H4 (cell line): ENCODE measurements around the gene FN1. TPM values are rescaled to one million over a fixed set of nuclear protein-coding genes. Genes with fewer than 3 reads are reported as not detected.

Experiments used
- DNase-seq: peaks from one replicate; pipeline ENCODE4 v3.0.0-alpha.2; 2015; ENCODE audit warnings: low spot score
- total RNA-seq: library from RNA; depleted of rRNA; stranded (reverse); fragments of >200 nt; shearing (Covaris generic); gene quantifications from 2 replicates; pipeline ENCODE4 v1.2.3, GENCODE V29; 2014; rRNA removed

FN1 gene
- 246 and 270 TPM in 2 replicates for total RNA-seq

DNA sequence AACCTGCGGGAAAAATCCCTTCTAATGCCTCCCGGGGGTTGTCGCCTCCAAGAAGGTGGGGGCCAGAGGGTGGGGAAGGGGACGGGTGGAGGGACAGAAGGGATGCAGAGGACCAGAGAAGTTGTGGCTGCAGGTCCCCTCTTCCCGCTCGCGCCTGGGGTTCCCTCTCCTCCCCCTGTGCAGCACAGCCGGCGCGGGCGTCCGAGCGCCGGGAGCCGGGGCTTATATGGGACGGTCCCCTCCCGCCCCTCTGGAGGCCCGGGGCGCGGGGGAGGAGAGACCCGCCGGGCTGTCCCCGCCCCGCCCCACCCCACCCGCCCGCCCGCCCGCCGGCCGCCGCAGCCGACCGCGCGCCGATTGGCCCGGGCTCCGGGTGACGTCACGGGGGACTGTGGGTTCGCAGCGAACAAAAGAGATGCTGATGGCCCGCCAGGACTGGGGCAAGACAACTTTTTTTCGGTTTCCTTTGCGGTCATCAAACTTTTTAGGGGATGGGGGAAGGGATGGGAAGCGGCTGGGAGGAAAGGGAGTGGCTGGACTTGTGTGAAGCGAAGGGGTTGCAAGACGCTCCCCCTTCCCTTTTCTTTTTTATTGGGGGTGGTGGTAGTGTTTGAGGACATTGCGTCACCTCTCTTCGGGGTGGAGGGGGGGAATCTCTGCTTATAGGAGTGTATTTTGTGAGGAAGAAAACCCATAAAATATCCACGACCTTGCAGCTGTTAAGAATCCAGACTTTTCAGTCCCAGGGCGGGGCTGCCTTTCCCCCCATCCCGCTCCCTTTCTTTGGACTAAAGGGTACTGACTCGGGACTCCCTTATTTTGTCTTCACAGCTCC, at the start of gene FN1:
Gene FN1, minus strand, starts transcription at position 199 of the 835 bp plus-strand sequence. CDS start 266 bp downstream, outside the sequence.
- peak; percentile 95 for DNase-seq

DNA sequence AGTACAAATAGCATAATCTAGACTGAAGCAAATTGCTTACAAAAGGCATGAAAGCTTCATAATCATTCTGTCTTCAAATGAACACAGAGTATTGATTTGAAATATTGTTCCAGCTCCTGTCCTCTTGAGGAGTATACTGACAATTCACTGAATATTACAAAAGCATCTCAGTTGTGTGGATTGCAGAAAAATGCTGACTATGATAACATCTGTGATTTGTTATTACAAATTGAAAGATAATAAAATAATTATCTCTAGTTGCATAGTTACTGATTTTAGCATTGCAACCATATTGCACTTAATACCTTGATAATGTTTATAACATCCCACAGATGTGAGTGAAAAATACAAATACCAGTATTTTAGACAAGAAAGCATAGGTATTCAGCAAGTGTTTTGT, 49.2 kb upstream of the FN1 start:
- no peak for DNase-seq

DNA sequence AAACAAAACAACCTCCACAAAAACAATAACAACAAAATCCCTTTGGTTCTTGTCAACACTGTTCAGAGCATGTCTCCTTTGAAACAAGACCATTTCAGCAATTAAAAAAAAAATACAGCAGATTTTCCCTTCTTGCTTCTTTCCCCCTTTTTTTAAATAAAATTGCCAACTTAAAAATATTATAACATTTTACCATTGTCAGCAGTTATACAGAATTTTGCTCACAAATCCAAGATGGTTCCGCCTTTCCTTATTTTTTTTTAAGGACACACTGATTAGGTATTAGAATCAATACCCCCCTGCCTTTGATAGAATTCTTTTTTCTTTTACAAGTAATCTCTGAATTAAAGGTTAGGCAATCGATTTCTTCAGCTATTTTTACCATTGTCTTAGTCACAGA, 48.7 kb upstream of the FN1 start:
- no peak for DNase-seq

DNA sequence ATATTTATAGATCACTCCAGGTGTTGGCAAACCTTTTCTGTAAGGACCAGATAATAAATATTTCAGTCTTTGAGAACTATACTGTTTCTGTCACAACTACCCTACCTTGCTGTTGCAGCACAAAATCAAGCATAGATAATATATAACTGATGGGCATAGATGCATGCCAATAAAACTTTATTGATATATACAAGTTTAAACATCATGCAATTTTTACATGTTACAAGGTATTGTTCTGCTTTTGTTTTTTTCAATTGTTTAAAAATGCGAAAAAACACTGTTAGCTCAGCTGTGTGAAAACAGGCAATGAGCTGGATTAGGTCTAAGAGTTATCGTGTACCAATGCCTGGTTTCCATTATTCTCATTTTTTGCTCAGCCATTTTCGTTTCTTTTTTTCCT, 47.6 kb upstream of the FN1 start:
- no peak for DNase-seq

DNA sequence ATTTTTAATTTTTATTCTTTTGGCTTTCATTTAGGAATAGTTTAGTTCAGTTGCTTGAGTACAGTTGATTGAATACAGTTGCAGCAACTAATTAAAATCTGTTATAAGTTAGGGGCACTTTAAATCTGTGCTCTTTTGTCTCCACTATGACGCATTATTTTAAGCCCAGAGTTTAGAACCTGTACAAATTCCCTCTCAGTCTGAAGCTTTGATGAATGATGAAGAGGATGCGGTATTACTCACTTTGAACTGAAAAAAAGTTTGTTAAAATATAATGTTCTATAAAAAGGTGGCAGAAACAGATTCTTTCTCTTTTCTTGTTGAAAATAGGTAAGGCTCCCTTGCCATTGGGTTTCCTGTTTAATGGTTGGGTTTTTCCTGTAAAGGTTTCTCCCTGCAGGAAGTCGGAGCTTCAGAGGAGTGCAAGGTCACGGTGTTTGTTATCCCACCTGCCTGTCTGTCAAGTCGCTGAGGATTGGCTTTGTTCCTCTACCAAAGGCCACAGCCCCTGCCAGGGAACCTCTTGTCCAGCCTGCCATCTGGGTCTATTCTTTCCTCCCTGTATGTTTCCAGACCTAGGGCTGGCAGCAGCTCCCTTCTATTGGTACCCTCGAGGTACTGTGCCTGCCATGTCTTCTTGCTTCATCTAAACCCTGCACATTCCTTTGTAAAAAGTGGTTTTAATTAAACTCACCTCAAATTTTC, 43.8 kb upstream of the FN1 start:
- no peak for DNase-seq

DNA sequence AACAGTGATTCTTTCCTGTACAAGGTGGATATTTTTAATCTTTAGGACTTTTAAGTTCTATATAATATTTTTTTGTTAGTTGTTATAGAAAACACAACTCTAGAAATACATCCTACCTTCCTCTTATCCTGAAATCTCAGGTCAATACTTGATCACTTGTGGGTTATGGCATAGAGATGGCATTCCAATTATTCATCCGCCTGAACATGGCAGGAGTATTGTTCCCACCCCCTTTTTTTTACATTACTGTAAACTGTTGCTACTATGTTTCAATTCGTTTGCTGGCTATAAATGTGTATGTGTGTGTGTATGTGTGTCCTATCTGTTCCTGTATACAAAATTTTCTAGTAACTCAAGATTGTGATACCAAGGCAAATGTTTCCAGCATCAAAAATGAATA, 43.3 kb upstream of the FN1 start:
- no peak for DNase-seq

DNA sequence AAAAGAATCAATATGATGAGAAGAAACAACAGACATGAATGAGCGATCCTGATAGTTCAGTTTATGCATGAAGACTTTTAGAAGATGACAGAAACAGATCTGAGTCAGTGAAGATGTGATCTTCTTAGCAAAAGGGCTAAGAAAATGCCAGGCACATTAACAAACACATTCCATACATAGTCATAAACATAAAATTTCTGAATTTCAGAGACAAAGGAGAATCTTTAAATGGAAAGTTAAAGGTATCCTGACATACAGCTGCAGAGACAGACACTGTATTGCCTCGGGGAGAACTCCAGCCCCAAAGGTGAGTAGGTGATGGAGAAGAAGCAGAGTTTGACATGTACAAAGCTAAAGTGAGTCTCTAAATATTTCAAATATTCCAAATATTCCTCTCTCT, 40.6 kb upstream of the FN1 start:
- DNase-seq, result no peak

DNA sequence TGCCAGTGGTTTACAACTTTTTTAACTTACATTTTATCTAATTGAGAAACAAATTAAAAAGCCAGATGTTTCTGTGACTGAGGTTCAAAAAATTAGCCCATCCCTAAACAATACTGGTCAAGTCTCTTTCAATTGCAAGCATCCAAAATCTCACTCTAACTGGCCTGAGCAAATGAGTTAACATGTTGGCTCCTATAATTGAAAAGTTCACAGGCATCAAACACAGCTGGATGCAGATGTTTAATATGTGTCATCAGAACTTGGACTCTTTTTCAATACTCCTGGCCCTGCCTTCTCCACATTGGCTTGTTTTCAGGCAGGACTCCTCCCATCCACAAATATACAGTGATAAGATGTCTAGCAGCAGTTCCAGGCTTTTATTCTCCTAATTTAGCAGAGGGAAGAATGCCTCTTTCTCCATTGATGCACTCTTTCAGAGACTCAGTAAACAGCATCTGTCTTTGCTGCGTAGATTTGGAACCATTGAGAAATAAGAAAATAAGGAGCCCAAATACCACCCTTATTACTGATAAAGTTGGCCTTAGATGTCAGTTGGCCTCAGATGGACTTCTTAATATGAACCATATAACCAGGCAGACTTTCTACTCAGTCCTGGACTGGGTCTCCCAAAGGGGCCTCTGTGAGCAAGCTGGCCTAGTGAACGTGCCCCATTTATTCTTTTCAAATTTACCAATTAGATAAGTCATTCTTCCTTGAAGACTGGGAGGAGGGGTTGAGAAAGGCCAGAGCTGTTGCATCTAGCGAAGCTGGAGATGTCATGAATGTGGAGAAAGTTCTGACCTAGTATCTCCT, 30.4 kb upstream of the FN1 start:
- DNase-seq, result no peak

DNA sequence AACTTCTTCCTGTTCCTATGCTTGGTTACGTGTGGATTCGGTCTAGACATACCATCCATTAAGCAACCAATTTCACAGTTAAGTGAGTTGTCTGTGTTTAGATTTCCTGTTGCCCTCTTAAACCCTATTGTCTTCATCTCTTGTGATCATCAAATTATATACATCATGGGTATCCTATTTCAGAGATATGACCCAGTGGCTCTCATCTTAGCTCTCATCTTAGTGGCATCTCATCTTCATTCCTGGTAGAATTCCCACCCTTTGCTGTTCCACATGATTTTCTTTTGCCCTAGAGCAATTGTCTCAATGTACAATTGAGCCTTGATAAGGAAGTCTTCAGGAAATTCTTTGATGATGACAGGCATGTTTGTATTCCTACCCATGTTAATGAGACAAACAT, 29.4 kb upstream of the FN1 start:
- no peak for DNase-seq

DNA sequence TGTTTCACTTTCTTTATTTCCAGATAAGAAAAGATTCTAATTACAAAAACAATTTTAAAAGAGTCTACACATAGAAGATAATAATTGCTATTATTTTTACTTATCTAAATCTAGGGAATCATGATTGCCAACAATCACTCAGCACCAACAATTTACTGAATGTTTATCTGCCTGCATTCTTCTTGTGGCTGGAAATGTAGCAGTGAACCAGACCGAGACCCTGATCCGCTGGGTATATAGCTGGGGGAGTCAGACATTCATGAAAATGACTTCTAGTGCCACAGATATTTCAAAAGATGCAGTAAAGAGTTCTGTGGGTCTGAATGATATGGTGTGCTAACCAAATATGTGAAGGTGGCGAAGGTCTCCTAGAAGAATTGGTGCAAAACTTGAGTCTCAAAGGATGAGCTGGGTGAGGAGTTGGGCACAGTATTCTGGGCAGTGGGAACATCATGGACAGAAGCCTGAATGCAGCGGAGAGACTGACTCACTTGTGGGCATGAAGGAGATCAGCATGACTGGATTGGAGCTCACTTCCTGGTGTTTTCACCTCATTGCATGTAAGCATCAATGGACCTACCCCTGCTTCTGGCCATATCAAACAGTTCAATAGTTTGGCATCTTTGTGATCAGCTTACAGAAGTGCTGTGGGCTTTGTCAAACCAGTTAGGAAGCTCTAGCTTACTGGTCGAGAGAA, 26.1 kb upstream of the FN1 start:
- no peak for DNase-seq

DNA sequence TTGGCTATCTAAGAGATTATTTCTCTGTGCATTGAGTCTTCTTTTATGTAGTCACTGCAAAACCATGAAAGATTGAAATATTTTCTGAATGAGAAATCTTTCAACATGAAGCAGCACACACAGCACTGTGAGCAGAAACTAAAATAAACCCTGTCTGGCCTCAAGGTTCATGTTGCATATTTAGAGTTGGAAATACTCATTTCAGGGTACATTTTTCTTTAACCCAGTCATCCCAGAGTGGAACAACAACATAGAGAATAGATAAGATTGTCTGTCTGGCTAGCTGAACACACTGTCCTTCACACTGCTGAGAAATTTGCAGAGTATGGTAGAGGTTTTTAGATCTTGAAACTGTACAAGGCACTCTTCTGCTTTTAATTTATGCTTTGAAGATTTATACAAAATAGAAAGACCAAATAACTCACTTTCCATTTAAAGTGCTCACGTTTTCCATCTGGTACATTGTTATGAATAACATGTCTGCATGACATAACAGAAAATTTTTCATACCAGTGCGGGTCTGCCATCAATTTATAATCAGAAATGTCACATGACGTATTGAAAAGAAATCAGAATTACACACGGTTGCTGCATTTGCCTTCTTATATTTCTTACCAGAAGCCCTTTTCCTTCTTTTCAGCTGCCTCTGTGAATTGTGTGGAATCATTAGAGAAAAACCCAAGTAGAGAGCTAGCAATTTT, 25.0 kb upstream of the FN1 start:
- DNase-seq, result no peak

DNA sequence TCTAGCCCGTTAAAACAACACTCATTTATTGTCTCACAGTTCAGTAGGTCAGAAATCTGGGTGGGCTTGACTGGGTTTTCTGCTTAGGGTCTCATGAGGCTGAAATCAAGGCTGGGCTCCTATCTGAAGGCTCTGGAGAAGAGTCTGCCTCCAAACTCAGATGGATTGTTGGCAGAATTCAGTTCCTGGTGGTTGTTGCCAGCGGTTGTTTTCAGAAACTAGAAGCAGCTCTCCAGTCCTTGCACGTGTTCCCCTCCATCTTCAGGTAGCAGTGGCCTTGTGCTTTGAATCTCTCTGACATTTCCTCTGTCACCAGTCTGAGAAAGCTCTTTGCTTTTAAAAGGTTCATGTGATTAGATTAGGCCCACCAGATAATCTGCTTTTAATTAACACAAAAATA, 20.1 kb upstream of the FN1 start:
- no peak for DNase-seq

DNA sequence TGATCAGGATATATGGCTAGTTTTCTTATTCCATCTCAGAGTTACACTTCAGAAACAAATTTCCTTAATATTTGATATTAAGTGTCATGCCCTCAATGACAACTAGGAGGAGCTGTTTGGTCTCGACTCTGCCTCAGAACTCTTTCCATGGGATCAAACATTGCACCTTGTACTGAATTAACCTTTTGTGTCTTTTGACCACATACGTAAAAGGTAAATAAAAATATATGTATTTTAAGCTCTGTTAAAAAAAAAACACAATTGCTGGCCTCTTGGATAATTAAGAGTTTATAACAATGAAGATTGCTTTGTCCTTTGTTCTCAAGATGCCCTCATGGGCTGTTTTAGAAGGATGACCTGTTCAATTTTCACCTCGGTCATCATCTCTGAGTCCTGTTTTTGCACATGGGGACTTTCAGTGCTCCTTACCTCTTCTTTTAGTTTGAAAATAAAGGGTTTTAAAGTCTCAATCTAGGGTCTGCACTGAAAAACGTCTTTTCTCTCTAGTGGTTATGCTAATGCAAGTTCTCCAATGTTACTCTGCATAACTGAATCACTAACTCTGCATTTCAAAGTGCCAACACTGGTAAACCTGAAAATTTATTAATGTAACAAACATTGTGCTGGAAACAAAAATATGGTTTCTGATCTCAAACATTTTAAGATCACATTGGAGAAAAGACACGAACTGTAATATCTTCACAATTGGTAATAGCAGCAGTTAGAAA, 18.8 kb upstream of the FN1 start:
- DNase-seq, result peak; percentile 25

DNA sequence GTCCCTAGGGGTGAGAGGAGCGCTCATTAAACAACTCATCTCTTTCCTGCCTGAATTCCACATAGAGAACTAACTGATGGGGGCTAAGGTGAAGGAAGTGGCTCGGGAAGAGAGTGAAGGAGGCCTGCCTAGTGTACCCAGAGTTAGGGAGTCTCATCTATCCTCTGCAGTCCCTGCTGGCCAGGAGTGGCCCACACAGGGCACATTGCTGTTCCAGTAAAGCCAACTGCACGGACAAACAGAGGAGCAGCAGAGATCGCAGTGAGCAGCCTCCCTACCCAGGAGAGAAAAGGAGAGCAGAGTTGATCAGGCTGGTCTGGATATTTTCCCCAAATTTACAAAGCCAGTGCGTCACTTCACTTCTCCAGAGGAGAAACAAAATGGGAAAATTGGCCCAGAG, 16.9 kb upstream of the FN1 start:
- no peak for DNase-seq

DNA sequence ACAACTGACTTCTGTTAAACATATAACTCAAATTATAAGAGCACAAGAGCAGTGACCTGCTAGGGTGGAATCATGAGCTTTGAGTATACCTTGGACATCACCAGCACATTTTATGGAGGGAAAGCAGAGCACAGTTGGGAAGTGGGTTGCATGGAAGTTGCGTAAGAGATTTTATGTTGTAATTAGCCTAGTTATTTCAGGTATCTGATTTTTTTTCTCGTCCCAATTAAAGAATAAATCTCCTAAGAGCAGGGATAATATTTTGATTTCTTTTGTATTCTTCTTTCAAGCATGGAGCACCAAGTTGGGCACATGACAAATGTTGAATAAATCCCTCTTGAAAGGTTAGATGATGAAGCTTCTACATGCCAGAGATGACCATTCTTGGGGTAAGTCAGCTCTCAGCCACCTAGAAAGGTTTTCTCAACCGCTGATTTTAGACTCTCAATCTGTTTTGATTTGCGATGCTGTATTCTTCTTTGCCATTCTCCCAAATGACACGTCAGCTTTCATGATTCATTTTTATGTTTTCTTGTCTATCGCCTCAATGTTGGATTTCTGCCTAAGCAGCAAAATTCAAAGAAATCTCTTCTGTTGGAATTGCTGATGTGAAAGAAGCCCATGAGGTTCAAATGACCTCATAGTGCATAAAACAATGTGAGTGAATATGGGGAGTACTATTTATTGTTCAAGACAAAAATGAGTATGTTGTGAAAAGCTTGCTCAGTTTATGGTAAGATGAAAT, 15.3 kb upstream of the FN1 start:
- DNase-seq, result no peak

DNA sequence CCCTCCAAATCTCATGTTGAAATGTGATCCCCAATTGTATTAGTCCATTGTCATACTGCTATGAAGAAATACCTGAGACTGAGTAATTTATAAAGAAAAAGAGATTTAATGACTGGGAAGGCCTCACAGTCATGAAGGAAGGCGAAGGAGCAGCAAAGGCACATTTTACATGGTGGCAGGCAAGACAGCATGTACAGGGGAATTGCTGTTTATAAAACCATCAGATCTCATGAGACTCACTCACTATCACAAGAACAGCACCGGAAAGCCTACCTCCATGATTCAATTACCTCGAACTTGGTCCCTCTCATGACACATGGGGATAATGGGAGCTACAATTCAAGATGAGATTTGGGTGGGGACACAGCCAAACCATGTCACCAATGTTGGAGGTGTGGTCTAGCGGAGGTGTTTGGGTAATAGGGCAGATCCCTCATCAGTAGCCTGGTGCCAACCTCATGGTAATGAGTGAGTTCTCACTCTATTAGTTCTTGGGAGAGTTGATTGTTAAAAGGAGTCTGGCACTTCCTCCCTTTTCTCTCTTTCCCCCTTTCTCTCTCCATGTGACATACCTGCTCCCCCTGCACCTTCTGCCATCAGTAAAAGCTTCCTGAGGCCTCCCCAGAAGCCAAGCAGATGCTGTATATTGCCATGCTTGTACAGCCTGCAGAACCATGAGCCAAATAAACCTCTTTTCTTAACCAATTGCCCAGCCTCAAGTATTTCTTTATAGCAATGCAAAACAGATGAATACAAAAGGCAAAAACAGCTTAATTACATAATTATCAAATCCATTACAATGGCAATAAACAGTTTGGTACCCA, 14.5 kb upstream of the FN1 start:
- DNase-seq, result no peak

DNA sequence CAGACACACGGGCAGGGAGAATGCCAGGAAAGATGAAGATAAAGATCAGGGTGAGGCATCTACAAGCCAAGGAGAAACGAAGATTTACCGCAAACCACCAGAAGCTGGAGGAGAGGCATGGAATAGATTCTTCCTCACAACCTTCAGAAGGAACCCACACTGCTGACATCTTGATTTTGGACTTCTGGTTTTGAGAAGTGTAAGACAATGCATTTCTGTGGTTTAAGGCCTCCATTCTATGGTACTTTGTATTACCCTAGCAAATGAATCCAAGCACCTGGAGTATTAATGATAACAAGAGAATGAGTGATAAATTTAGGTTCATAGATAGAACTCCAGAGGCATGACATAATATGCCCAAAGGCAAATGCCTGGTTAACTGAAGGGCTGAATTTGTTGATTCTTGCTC, 11.8 kb upstream of the FN1 start:
- no peak for DNase-seq

DNA sequence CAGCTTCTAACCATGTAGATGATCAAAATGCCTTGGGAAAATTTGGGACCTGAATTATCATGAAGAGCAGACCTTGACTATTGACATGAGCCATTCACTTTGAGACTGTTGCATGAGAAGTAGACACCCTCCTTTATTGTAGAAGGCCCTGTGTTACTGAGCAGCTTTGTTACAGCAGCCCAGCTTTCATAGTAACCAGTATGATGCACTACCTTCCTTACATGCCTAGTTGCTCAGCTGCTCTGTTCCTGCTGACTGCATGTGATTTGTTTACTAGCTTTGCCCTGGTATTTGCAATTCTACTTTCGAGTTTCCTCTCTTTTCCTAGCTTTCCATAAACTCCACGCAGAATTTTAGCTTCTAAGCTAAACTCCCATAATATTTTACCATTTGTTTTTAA, 11.2 kb upstream of the FN1 start:
- no peak for DNase-seq

DNA sequence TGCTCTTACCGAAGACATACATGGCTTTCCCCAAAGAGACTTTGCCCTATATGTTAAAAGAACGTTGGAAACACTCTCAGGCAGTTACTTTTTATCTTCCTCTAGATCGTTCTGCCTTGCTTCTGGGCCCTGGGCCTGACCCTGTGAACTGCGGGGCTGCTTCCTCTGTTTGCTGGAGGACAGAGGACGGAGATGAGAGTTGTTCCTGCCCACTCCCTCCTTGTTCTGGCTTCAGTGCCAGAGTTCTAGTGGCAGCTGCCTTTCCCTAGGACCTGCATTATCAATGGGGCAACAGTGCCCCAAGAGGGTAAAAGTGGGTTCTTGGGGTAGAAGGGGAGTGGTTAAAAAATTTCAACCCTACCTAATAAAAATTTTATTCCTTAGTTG, 6.5 kb upstream of the FN1 start:
- no peak for DNase-seq
